Activated T-cell treated with anti-CD3 and anti-CD28 coated beads for 24 hours (primary cell): ENCODE data around the gene CDRT15.
"Not testable (repeated sequence)": the region's sequence is repeated elsewhere in the genome, so short reads cannot be mapped to it uniquely, and the experiment has no call there.

ENCODE experiments used
- DNase-seq: peaks from one replicate; pipeline ENCODE4 v3.0.0-alpha.2; 2020; ENCODE audit warnings: low read depth

CDRT15 gene

DNA sequence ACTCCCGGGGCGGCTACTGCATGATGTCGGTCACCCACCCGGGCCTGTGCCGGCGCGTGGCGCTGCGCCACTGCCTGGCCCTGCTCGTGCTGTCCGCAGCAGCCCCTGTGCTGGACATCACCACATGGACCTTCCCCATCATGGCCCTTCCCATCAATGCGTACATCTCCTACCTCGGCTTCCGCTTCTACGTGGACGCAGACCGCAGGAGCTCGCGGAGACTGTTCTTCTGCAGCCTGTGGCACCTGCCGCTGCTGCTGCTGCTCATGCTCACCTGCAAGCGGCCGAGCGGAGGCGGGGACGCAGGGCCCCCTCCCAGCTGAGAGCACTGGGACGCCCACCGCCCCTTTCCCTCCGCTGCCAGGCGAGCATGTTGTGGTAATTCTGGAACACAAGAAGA lies 29.8 kb downstream of the CDRT15 start:
- DNase-seq = no peak

DNA sequence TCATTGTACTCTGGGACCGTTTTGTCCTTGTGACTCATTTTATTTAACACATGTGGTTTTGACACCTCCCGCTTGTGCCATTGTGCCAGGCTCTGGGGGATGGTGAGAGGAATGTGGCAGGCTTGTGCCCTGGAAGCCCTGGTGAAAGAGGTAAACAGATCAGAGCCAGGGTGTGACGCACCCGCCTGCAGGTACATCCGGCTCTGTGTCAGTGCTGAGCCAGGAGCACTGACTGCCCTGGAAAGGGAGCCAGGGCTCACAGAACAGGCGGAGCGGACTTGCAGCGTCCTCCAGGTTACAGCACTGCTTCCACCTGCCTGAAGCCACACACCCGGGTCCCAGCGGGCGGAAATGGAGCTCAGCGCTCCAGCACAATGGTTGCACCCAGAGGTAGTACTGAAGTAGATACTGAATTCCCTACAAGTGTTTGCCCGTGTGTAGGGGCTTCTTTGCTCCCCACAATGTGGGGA lies 30.6 kb downstream of the CDRT15 start:
- peak; percentile 57 for DNase-seq

DNA sequence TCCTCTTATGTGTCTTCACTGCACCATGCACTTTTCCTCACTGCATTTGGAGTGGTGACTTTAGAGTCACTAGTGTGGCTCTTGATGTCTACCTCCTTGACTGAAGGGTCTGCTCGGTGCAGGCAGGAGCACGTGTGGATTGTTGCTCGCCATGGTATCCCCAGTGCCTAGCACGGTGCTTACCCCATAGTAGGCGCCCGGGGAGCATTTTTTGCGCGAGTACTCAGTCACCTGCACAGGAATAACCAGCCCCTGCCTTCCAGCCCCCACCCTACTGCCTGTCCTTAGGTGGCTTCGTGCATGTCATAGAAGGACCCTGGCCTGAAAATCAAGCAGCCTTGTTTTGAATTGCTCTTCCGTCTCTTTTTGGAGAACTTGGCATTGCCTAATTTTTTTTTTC lies 31.3 kb downstream of the CDRT15 start:
- no peak for DNase-seq

DNA sequence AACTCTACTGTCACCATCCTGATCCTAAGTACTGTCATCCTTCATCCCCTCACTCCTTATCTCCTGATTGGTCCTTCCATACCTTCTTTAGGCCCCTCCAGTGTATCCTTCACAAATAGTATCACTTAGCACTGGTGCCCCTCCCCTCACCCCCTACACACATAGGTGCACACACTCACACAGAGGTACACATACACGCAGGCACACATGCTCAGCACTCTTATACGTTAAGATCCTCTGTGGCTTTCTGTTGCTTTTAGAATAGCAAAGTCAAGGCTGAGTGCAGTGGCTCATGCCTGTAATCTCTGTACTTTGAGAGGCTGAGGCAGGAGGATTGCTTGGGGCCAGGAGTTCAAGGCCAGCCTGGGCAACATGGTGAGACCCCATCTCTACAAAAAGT lies 32.1 kb downstream of the CDRT15 start:
- no peak for DNase-seq

DNA sequence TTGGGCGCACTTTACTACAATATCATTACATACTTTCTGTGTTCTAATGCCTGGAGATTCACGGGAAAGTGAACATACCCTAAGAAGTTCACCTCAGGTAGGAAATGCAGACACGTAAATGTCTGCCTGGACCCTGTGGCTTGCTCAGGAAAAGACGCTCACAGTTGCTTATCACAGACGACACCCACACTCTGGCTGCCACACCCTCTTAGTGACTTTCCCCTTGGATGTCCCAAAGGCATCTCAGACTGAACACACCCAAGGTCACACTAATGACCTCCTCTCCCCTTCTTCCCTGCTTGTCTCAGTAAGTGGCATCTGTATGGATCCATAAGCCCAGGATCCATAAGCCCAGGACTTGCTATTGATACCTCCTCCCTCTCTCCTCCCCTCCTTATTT lies 32.6 kb downstream of the CDRT15 start:
- DNase-seq = no peak

DNA sequence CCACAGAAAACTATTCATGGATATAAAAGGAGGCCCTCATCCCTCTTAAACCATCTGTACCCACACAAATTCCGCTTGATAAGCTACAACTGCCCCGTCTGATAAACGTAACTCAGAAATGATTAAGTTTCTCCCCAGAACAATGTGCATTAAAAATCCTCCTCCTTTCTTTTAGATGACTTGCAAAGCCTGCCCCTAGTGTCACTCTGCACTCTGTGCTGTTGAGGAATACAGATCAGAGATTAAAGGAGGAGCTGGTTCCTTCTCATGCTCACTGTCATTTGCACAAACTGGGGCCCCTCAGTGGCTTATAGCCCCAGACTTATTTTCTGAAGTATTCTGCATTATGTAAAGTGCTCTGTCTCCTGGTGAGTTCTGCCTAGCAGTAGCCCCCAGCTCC lies 33.3 kb downstream of the CDRT15 start:
- DNase-seq = no peak

DNA sequence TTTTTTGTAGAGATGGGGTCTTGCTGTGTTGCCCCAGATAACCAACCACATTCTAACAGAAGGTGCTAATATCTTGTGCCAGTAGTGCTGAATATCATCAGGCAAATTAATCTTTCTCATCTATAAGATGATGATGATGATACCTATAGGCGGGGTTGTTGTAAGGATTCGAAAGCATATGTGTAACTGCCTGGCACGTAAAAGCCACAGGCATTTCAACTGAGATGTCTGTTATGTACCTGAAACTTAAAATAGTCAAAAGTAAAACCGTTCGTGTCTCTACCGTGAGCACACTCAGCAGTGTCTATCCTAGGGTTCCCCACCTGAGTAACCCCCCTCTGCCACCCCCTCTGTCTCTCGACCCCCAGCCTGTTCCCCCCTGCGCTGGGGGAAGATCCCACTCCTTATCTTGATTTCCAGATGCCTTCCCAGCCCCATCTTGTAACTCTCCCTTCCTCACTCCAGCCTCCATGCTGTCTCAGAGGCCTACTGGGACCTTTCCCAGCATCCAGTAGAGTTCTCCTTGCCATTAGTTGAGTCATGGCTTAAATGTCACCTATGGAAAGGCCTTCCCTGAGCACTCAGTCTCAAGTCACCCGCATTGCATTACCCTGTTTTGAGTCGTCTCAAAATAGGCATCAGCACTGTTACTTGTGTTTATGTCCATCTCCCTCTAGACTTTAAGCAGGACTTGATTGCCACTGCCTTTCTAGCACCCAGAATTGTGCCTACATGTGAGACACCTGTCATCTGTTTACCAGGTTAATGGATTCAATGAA lies 34.1 kb downstream of the CDRT15 start:
- DNase-seq = no peak

DNA sequence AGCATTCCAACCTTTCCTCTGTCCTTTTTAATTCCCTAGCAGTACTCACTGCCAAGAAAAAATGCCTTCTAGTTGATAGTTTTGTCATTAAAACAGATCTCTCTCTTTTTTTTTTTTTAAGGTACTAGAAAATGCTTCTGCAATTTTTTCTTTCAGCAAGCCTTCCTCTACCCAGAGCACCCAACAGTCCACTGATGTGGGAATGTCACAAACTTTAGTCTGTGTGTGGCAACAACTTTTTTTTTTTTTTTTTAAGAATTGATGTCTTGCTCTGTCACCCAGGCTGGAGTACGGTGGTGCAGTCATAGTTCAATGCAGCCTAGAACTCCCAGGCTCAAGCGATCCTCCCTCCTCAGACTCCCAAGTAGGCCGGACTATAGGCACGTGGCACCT lies 34.7 kb downstream of the CDRT15 start:
- DNase-seq = no peak

DNA sequence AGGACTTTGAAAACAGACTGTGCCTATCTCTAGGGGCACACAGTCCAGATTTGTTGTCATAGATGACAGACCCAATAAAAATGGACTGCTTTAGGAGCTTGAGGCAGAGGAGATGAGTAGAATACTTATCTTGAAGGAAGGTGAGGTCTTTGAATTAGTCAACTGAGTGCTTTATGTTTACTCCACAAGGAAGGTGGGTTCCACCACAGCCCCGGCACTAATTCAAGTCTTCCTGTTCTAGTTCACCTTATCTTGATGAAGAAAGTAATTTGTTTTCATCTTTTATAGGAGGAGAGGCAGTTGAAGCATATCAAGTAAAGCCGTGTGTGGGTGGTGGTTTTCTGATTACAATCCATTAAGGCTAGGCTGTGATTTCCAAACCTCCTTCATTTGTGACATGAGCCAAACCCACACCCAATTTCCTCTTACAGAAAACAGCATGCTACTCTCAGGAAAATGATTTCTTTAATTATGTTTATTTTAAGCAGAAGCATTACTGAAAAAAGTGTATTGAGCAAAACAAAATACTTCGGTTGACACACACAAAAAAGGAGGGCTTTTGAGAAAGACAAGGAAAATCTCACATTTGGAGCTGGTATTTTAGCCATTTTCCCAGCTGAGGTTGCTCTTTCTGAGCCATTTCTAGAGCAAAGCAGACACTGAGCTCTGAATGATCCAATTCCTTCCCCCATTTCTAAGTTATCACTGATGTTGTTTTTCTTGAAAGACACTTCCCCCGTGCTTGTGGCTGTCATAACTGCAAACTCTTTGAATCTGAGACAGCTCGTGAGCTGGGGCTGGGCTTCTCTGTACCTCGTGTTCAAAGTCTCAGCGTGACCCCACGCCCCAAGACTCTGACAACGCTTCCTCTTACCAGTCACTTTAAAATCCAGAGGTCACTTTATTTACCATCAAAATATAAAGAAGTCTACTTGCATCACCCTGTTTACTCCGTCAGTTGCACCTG lies 35.4 kb downstream of the CDRT15 start:
- no peak for DNase-seq

DNA sequence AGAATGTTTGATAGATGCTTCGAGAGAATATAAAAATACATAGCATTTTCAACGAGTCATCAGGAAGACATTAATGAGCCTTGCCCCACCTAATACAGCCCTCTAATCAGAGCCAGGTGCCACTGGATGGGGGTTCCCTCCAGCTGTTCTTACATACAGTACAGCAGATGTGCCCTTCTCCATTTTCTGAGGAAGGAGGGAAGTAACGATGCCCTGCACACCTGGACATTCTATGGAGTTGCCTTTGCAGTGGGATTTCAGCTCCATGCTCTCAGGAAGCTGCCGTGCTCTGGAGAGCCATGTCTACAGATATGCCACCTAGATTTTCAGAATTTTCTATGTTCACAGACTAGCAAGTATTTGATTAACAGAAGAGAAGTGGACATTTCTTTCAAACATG lies 36.3 kb downstream of the CDRT15 start:
- DNase-seq = no peak

DNA sequence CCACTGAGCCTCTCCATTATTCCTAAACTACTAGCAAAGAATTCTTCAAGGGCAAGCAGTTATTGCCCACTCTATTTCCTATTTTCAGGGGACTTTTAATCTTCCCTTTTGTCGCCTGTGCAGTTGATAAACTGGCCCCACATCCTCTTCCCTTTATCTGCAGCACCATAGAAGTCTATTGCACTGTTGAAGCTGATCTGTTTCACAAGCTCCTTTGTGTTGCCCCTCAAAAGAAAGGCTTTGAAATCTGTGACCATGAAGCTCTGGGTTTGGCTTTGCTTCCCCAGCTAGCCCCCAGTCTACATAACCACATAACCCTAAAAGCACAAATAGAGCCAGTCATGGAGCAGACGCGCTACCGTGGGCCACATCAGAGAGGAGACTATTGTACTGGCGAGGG lies 37.1 kb downstream of the CDRT15 start:
- DNase-seq = no peak

DNA sequence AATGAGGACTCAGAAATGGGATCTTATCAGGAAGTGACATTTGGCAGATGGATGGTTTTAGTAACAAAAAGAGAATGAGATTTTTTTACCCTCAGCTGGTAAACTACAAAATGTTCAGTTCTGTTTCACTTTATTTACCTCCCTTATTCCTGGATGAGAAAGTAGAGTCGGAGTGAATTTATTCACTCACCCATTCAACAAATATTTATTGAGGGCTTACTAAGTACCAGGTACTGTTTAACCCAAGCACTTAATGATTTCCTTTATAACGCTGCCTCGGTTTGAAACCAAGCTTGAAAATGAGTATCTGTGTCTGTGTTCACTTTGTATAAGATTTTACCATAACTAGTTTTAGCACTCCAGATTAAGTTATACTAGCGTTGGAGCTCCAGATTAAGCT lies 38.1 kb downstream of the CDRT15 start:
- DNase-seq = no peak

DNA sequence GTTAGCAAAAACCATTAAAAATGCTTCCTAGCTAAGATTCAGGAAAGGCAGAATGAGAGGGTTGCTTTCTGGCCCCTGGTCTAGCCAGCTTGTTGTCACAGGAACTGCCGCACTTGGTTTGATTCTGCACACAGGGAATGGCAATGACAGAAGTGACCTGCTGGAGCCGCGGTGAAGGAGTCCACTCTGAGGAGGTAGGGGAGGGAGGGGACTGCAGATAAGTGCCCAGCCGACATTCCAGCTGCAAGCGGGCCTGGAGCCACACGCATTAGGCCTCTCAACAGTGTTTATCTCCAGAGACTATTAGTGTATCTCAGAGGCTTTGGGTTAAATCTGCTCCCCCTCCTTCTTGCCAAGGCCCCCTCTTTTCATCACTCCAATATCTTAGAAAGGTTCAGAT lies 38.6 kb downstream of the CDRT15 start:
- DNase-seq = no peak

DNA sequence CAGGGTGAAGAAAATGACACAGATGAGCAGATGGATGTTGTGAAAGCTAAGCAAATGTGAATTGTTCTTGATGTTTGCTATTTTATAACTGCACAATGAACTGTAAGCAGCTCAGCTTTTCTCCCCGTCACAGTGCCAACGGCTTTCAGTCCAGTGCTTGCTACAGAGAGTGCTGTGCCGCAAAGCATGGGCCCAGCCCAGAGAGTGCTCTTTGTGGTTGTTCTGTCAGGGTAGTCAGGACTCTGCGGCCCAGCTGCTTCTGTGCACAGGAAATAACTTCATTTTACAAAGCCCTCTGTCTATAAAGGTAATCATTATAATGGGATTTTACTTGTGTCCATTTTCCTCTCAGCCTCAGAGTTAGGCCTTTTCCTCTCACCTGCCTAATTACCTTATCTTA lies 39.1 kb downstream of the CDRT15 start:
- peak; percentile 49 for DNase-seq

DNA sequence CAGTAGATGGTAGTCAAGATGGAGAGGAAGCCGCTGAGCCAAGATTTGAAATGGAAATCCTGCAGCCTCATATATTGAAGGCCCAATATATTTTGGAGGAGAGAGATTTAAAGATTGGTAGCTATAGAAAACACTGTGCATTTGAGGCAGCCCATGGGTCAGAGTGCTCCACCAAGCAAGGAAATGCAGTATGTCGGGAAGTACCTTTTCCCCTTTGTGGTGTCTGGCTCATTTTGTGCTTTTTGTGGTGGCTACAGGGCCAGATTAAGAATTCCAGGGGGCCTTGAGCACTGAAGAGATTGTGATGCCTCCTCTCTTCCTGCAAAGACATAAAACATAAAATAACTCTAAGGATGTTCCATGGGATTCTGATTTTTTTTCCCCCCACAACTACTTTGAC lies 39.6 kb downstream of the CDRT15 start:
- no peak for DNase-seq

DNA sequence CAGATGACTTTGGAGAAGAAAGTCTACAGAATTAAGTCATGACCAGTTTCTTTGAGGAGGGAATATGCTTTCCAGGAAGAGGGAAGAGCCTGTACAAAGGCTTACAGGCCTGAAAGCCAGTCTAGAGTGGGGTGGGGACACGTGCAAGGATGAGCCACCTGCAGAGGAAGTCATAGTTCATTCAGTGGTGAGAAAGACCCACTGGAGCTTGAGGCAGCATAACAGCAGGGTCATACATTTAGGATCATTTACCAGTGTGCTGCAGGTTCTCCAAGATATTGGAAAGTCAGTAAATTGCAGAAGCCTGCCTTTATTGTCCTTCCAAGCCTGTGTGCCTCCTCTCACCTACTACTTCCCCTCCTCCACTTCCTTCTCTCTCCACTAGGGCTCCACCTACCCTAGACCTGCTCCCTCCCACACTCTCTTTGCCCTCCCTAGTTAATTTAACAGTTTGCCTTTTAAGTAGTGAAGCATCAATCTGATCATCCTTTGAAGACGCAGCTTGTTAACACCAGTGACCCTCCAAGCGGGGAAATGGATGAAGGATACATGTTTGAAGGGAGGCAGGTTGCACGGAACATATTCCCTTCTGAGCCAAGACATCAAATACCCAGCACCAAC lies 40.2 kb downstream of the CDRT15 start:
- DNase-seq = no peak

DNA sequence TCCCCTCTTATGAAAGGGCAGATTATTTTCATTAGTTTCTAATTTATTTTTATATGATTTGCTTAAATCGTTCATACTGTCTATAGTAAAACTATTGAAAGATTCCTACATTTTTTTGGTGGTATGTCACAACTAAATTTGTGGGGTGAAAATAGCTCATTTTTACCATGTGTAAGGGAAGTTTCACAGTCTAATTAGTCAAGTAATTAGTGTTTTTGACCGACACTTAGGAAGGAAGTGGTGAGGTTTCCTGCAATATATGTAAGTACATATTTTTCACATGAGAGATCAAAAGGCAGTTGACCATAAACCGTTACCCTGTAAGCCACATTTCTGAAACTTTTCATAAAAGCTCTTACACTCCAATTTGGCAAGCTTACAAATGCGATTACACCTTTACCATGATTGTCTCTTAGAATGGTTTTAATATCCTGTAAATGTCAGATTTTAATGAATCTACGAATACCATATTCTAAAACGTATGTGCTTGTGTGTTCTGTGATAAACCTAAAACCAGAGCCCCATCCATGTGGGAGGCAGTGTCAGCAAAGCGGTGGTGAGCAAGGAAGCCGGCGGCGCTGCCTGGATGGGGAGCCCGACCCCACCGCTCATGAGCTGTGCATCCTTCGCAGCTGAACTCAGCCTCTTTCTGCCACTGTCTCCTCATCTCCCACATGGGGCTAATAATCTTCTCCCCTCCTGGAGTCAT lies 43.9 kb downstream of the CDRT15 start:
- not testable (repeated sequence) for DNase-seq

DNA sequence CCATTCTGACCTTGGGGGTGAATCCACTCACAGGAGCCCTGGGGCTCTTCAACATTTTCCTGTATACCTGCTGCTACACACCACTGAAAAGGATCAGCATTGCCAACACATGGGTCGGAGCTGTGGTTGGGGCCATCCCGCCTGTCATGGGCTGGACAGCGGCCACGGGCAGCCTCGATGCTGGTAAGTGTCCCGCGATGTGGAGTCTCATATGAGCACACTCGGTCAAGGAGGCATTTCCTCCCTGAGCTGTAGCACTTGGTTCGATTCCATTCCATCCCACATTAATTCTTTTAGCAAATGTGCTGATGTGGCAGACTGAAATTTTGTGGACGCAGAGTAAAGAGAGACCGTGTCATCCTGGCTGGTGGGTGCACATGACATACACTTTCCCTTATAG lies 44.6 kb downstream of the CDRT15 start:
- DNase-seq = not testable (repeated sequence)

DNA sequence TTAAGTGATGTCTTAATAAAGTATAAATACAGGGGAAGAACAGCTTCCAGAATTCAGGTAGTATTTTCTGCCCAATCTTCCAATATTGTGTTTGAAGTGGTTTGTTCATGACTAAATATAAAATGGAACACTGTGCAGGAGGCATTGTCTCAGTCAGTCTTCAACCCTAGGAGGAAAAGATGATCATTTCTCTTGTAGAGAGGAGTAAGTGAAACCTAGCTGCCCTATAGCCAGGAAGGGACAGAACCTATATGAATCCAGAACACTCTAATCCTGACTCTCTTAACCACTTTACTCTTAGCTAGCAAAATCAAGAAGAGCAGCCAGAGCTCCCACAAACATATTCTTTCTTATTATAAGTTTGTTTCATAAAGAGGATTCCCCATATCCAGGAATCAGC lies 45.2 kb downstream of the CDRT15 start:
- not testable (repeated sequence) for DNase-seq

DNA sequence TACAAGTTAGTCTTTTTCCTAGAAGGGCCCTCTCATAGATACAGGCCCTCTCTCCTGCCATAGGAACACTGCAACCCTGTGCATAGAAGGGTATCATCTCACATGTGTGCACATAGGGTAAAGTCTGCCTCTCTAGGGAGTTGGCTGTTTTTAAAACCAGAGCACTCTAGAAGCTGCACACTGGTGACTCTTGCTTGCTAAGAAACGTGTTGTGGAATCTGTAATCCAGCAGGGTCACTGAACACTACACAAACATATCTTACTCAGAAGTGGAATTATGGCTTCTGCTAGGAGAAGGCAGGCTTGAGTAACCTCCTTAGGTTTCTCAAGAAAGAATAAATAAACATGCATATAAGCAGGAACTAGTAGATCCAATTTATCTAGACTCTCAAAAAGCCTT lies 45.9 kb downstream of the CDRT15 start:
- DNase-seq = not testable (repeated sequence)

DNA sequence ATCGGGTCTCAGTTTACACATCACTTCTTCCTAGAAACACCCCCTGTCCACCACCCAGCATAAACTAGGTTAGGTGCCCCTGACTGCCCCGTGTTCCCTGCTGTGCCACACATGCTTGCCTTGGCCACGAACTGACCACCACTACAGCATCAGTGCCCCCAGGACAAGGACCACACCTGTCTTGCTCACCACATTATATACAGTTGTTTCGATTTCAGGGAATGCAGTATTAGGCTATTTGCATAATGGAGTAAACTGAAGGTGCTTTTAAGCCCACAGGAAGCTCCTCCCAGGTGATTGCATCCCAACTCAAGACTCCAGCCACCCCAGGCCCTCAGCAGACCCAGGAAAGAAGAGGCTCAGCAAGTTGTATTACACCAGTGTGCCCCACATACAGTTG lies 50.2 kb downstream of the CDRT15 start:
- not testable (repeated sequence) for DNase-seq
